Mesothelial cell of epicardium (in vitro differentiated cells): ENCODE data around the gene FBRS. TPM values are rescaled to one million over a fixed set of nuclear protein-coding genes. Genes with fewer than 3 reads are reported as not detected.

ENCODE experiments used
- DNase-seq, 2 experiments: peaks; one replicate each; pipeline ENCODE4 v3.0.0; 2021; ENCODE audit warnings: low spot score in 2 of 2; ENCODE audit not compliant: unreplicated experiment in 2 of 2
- H3K27ac Mint-ChIP-seq: 2 replicates; pipeline ENCODE4 v1.8.0; 2021; ENCODE audit warnings: mixed read lengths
- H3K27me3 Mint-ChIP-seq: 2 replicates; pipeline ENCODE4 v1.8.0; 2021; ENCODE audit warnings: low read depth, mixed read lengths
- H3K36me3 Mint-ChIP-seq: 2 replicates; pipeline ENCODE4 v1.8.0; 2021; ENCODE audit warnings: mixed read lengths
- H3K4me1 Mint-ChIP-seq: 2 replicates; pipeline ENCODE4 v1.8.0; 2021; ENCODE audit warnings: mixed read lengths
- H3K4me3 Mint-ChIP-seq: 2 replicates; pipeline ENCODE4 v1.8.0; 2021; ENCODE audit warnings: mild to moderate bottlenecking, moderate library complexity, mixed read lengths
- H3K9me3 Mint-ChIP-seq: 2 replicates; pipeline ENCODE4 v1.8.0; 2021; ENCODE audit warnings: mixed read lengths
- CTCF ChIP-seq: fragments of 200-600 bp; sonication (generic); IDR thresholded peaks from one replicate; pipeline ENCODE4 v1.5.0; 2021; ENCODE audit warnings: antibody characterized with exemption; ENCODE audit not compliant: unreplicated experiment
- total RNA-seq: library from RNA; stranded (reverse); gene quantifications from 3 replicates; pipeline ENCODE4 v1.2.1, GENCODE V29; 2021

FBRS gene
- total RNA-seq, 1 donor from 2014 or later, result 97.5 TPM

- Mint-ChIP-seq H3K9me3 (no peaks in the 10 kb centered on the region), H3K4me1 (peaks cover 28% of the 10 kb centered on the region), H3K27me3 (no peaks in the 10 kb centered on the region), H3K4me3 (no peak overlapping the region), H3K27ac (no peak overlapping the region), H3K36me3 (peaks cover 38% of the 10 kb centered on the region)
- TF ChIP-seq CTCF, result no peak
- no peak for DNase-seq
Measured at GRCh38 chr16:30664616-30665109, 6.4 kb downstream of the FBRS start.

DNA sequence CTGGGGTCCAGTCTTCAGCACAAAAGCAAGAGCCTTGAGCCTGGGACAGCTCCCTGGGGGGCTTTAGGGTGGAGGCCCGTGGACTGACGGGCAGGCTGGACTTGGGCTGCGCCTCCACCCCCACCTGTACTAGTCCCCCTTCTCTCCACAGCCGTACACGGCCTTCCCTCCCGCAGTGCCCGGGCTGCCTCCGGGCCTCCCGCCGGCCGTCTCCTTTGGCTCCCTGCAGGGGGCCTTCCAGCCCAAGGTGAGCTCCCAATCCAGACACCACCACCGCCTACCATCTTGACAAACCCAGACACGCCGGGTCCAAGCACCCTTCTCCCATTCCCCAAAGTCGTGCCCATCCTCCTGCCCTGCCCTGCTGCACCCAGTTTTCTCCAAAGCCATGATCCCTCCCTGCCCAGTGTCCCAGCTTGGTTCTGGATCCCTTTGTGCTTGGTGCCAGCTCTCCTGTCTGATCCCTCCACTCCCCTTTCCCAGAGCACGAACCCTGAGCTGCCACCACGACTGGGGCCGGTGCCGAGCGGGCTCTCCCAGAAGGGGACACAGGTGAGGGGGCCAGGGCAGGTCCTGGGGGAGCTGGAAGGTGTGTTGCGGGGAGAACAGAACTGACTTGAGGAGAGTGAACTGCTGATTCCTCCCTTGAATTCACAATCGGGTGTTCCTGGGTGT, 7.1 kb downstream of the FBRS start:
- Mint-ChIP-seq H3K27me3 (no peaks in the 10 kb centered on the region), H3K36me3 (peaks cover 38% of the 10 kb centered on the region), H3K27ac (no peak overlapping the region), H3K4me3 (no peak overlapping the region), H3K9me3 (no peaks in the 10 kb centered on the region), H3K4me1 (peaks cover 26% of the 10 kb centered on the region)
- no peak for TF ChIP-seq CTCF
- no peak for DNase-seq

DNA sequence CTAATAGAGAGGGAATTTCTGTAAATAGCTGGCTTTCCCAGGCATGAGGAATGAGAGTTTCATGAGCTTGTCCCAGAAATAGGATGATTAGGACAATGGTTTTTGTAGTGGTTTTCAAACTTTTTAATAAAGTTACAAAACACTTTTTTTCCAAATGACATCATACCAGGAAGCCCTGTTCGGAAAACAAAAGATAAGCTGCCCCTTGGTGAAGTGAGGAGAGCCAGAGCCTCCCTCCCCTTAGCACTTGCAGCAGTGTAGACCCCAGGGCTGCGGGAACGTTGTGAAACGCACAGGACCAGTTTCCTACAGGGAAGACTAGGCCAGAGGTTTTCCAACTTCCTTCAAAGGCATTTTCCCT, 7.6 kb downstream of the FBRS start:
- Mint-ChIP-seq H3K36me3 (peaks cover 37% of the 10 kb centered on the region), H3K4me1 (peaks cover 21% of the 10 kb centered on the region), H3K27ac (no peak overlapping the region), H3K4me3 (no peak overlapping the region), H3K9me3 (no peaks in the 10 kb centered on the region), H3K27me3 (no peaks in the 10 kb centered on the region)
- TF ChIP-seq CTCF, result no peak
- DNase-seq, result no peak

DNA sequence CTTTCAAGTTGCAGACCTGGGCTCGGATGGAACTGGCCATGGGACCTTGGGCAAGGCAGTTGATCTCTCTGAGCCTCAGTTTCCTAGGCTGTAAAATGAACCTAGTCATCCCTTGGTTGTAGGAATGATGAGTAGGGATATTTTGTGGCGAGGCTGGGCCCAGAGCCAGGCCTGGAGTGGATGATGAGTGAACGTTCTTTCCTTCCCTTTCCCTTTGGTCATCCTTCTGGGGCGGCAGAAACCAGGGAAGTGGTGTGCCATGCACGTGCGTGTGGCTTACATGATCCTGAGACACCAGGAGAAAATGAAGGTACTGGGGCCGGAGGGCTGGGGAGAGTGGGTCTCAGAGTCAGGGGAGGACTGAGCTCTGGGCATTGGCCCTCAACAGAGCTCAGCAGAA, 8.4 kb downstream of the FBRS start:
- no peaks in the 10 kb centered on the region for H3K27me3 Mint-ChIP-seq
- no peak overlapping the region for H3K27ac Mint-ChIP-seq
- H3K4me1 Mint-ChIP-seq, result peaks cover 12% of the 10 kb centered on the region
- H3K4me3 Mint-ChIP-seq, result no peak overlapping the region
- H3K36me3 Mint-ChIP-seq, result peaks cover 39% of the 10 kb centered on the region
- H3K9me3 Mint-ChIP-seq, result no peaks in the 10 kb centered on the region
- no peak for DNase-seq
- TF ChIP-seq CTCF, result no peak

DNA sequence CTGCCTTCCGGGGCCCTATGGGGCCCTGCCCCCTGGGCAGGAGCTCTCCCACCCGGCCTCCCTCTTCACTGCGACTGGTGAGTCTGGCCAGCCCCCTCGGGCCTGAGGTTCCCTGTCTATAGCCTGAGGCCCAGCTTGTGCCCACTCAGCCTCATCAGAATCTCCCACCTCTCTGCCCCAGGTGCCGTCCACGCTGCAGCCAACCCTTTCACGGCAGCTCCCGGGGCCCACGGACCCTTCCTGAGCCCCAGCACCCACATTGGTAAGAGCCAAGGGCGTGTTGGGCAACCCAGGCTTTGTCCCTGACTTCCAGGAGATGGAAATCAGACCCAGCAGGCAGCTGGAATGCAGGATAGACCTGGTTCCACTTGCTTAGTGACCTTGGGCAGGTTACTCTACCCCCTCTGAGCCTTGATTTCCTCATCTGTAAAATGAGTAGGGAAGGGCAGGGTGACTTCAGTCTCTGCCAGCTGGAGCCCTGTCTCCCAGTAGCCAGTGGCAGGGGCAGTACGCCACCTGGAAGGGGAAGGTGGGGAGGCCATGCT, 9.2 kb downstream of the FBRS start:
- no peak for TF ChIP-seq CTCF
- Mint-ChIP-seq H3K4me1 (peaks cover 8% of the 10 kb centered on the region), H3K9me3 (no peaks in the 10 kb centered on the region), H3K27me3 (no peaks in the 10 kb centered on the region), H3K36me3 (peaks cover 42% of the 10 kb centered on the region), H3K4me3 (no peak overlapping the region), H3K27ac (no peak overlapping the region)
- DNase-seq, result no peak
